Mucosa of descending colon (tissue), 3 donors: ENCODE measurements around the gene DYRK3. TPM values are rescaled to one million over a fixed set of nuclear protein-coding genes. Genes with fewer than 3 reads are reported as not detected.

Experiments used
- ATAC-seq: fragments of 200-7000 bp; cut with Tn5 transposase; one replicate; pipeline ENCODE4 v1.9.1; 2020; ENCODE audit warnings: mild to moderate bottlenecking, moderate library complexity
- DNase-seq, 3 donors: peaks; one replicate each; pipeline ENCODE4 v3.0.0-alpha.2; 2020
- H3K36me3 ChIP-seq: fragments of 200-600 bp; one replicate; pipeline ENCODE4 v1.8.0; 2021; ENCODE audit warnings: low read depth, mild to moderate bottlenecking
- H3K4me1 ChIP-seq: fragments of 200-600 bp; one replicate; pipeline ENCODE4 v1.8.0; 2021; ENCODE audit warnings: low read depth, mild to moderate bottlenecking
- H3K4me3 ChIP-seq: fragments of 200-600 bp; one replicate; pipeline ENCODE4 v1.8.0; 2021; ENCODE audit warnings: mild to moderate bottlenecking
- H3K9me3 ChIP-seq: fragments of 200-600 bp; one replicate; pipeline ENCODE4 v1.8.0; 2021; ENCODE audit warnings: mild to moderate bottlenecking
- intact Hi-C, 2 donors: fragments of 100-400 bp; cut with DNase I in 1 of 2; cut with micrococcal nuclease in 1 of 2; formaldehyde crosslinking; loops; one replicate each; pipeline versions ENCODE4 v1.11.0 to v1.11.1; 2022; cut with DNase I, micrococcal nuclease
- total RNA-seq, 3 donors: library from RNA; stranded (reverse); fragmentation: NEBNext Ultra II Directional in 2 of 3; extraction: Animal tissue kit (Norgen Biotek cat#: 25700) in 2 of 3; gene quantifications; one replicate each; pipeline versions ENCODE4 v1.2.1 to v1.2.4, GENCODE V29; 2021 to 2023
- TF ChIP-seq, protein P1 (sequence below): fragments of 200-600 bp; IDR thresholded peaks from one replicate; pipeline ENCODE4 v1.8.0; 2022; ENCODE audit warnings: antibody characterized with exemption, mild to moderate bottlenecking
- donor health status: DM: no; HTN: no; CAD: no; lungs with moderate emphysema.
- donor health status: DM: no; HTN: no; CAD: no.
- donor health status: DM: no; HTN: yes; CAD: no.

Gene DYRK3
- total RNA-seq, 3 donors from 2014 or later: 0.61 to 4.7 (median 1.4) TPM

DNA sequence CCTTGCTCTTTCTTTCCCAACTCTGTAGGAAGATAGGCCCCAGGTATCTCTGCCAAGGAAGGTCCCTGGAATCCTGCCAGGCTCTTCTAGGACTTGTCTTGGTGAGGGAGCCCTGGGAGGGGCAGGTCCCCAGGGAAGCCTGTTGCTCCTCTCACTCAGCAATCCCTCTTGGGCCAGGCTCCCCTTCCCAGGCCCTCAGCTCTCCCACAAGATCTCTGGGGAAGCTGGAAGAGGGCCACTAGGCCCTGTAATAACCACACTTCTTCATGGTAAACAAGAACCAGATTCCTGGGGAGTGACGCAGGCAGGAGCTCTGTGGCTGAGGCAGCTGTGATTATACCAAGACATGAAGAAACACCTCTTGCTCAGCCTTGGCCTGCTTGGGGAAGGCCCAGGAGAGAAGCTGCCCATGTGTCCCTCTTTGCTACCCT, 39.4 kb downstream of the DYRK3 start:
- TF ChIP-seq, protein P1, sequence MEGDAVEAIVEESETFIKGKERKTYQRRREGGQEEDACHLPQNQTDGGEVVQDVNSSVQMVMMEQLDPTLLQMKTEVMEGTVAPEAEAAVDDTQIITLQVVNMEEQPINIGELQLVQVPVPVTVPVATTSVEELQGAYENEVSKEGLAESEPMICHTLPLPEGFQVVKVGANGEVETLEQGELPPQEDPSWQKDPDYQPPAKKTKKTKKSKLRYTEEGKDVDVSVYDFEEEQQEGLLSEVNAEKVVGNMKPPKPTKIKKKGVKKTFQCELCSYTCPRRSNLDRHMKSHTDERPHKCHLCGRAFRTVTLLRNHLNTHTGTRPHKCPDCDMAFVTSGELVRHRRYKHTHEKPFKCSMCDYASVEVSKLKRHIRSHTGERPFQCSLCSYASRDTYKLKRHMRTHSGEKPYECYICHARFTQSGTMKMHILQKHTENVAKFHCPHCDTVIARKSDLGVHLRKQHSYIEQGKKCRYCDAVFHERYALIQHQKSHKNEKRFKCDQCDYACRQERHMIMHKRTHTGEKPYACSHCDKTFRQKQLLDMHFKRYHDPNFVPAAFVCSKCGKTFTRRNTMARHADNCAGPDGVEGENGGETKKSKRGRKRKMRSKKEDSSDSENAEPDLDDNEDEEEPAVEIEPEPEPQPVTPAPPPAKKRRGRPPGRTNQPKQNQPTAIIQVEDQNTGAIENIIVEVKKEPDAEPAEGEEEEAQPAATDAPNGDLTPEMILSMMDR: no peak
- ATAC-seq (peak; percentile 75), DNase-seq (peak; percentile 63 to 76 (median 64))
- no peaks in the 10 kb centered on the region for H3K36me3 ChIP-seq
- no peaks in the 10 kb centered on the region for H3K9me3 ChIP-seq
- peaks cover 26% of the 10 kb centered on the region for H3K4me1 ChIP-seq
- intact Hi-C loops: no loop called here
- H3K4me3 ChIP-seq: no peak overlapping the region

DNA sequence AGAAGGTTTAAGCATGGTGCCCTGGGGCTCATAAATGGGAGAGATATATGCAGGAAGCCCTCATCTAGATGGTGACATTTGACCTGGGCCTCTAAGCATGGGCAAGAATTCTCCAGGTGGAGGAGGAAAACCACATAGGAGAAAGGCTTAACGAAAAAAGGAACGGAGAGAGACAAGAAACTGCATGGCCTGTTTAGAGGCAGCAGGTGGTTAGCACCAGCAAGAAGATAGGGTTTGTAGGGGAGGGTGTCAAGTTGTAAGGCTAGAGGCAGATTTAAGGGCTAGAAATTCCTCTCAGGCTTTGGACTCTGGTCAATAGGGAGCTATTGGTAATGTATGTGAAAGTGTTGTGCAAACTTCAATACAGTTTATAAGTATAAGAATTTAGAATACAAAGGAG, 41.2 kb downstream of the DYRK3 start:
- DNase-seq: no peak
- Histone ChIP-seq H3K36me3 (no peaks in the 10 kb centered on the region), H3K4me1 (peaks cover 23% of the 10 kb centered on the region), H3K9me3 (no peaks in the 10 kb centered on the region), H3K4me3 (no peak overlapping the region)
- intact Hi-C loops: no loop called here
- TF ChIP-seq, protein P1: no peak
- no peak for ATAC-seq

DNA sequence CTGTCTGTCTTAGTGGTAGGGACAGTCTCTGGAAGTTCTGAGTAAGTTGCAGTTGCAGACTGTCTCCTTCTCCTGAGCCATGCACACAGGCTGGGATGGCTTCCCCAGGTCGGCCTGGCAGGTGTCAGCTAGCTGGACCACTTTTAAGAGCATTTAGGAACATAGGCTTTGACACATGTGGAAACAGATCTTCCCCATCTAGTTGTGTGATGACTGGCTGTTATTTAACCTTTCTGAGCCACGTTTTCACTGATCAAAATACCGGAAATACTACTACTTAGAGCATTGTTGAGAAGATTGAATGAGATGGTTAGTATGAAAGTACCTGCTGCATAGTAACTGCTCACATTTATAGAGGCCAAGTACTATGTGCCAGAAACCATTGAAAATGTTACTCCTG, 43.2 kb downstream of the DYRK3 start:
- H3K4me3 ChIP-seq: no peak overlapping the region
- TF ChIP-seq, protein P1: no peak
- H3K4me1 ChIP-seq: peaks cover 13% of the 10 kb centered on the region
- DNase-seq: no peak
- H3K9me3 ChIP-seq: no peaks in the 10 kb centered on the region
- intact Hi-C loops: no loop called here
- no peaks in the 10 kb centered on the region for H3K36me3 ChIP-seq
- ATAC-seq: no peak

DNA sequence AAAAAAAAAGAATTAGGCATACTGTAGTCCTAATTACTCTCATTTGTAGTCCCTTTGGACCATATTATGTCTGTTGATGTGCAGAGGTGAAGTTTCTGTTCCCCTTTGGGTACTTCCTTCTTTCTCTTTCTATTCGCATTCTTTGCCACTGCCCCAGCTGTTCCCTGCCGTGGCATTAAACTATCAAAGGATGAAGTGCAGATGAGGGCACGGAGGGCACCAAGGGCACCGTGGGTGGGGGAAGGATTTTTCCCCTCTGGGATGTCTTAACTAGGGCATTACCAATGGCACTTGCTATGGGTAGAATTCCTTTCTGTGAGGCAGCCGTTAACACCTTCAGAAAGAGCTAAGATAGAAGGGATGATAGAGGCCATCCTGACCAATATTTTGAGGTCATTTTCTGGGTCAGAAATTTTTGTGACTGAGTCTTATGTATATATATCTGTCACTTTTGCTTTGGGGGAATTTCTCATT, 44.4 kb downstream of the DYRK3 start:
- Histone ChIP-seq H3K36me3 (no peaks in the 10 kb centered on the region), H3K9me3 (no peaks in the 10 kb centered on the region), H3K4me3 (no peak overlapping the region), H3K4me1 (peaks cover 11% of the 10 kb centered on the region)
- peak in 1 of 3 donors; percentile 37 for DNase-seq
- TF ChIP-seq, protein P1: no peak
- intact Hi-C loops: no loop called here
- ATAC-seq: peak; percentile 61

DNA sequence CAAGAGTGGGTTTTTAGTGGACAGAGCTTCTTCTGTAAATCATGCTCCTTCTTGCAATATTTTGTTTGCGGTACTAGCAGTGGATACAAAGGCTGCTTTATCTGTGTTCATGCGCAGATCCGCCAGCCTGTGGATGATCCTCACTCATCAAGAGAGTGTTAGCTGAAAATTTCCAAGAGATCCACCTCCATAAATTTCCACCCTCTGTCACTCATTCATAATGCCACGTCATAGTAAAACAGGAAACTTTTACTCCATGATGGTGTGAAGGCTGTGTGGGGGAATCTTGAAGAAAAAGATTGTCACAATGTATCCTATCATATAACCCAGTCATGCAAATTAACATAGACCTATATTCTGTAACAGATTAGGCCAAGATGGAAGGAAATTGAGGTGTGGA, 44.9 kb downstream of the DYRK3 start:
- intact Hi-C loops: no loop called here
- H3K9me3 ChIP-seq: no peaks in the 10 kb centered on the region
- TF ChIP-seq, protein P1: no peak
- peaks cover 8% of the 10 kb centered on the region for H3K4me1 ChIP-seq
- H3K36me3 ChIP-seq: no peaks in the 10 kb centered on the region
- ATAC-seq: no peak
- H3K4me3 ChIP-seq: no peak overlapping the region
- DNase-seq: no peak

DNA sequence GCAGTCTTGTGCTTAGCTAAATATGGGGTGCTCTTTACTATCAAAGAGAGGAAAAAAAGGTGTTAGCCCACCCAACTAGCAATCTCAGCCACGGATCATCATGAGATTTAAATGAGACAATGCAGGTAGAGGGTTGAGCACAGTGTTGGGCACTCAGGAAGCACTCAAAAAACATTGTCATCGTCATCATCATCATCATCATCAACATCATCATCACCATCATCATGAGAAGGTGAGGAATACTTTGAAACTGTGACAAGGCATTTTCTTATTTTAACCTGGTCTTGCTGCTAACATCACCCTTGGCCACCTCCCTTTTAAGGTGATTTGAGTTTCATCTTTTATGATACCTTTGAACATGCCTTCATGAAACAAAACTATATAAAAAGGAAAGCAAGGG, 46.0 kb downstream of the DYRK3 start:
- TF ChIP-seq, protein P1: no peak
- no peak for DNase-seq
- H3K9me3 ChIP-seq: no peaks in the 10 kb centered on the region
- H3K4me1 ChIP-seq: peaks cover 5% of the 10 kb centered on the region
- intact Hi-C loops: no loop called here
- no peaks in the 10 kb centered on the region for H3K36me3 ChIP-seq
- no peak overlapping the region for H3K4me3 ChIP-seq
- no peak for ATAC-seq
